H9 (cell line): ENCODE data around the gene RUNX1. TPM values are rescaled to one million over a fixed set of nuclear protein-coding genes. Genes with fewer than 3 reads are reported as not detected.

Source experiments
- DNase-seq: peaks from one replicate; pipeline ENCODE4 v3.0.0-alpha.2; 2017
- H2AFZ ChIP-seq: one replicate; pipeline ENCODE4 v1.6.1; 2013; ENCODE audit warnings: mild to moderate bottlenecking, low read length, control low read depth, moderate library complexity
- H2AK5ac ChIP-seq: 2 replicates; pipeline ENCODE4 v1.6.1; 2013; ENCODE audit warnings: low read length, control low read depth, mixed read lengths; ENCODE audit not compliant: insufficient read length
- H2BK120ac ChIP-seq: one replicate; pipeline ENCODE4 v1.6.1; 2013; ENCODE audit warnings: low read depth, mild to moderate bottlenecking, low read length, control low read depth, inconsistent platforms; ENCODE audit not compliant: poor library complexity, severe bottlenecking
- H2BK12ac ChIP-seq: 2 replicates; pipeline ENCODE4 v1.6.1; 2013; ENCODE audit warnings: low read length, control low read depth, mixed read lengths, low read depth; ENCODE audit not compliant: insufficient read length
- H2BK15ac ChIP-seq: 2 replicates; pipeline ENCODE4 v1.6.1; 2013; ENCODE audit warnings: low read depth, low read length, control low read depth
- H2BK20ac ChIP-seq: one replicate; pipeline ENCODE4 v1.6.1; 2013; ENCODE audit warnings: low read depth, mild to moderate bottlenecking, low read length, control low read depth, inconsistent platforms; ENCODE audit not compliant: poor library complexity, severe bottlenecking
- H2BK5ac ChIP-seq: 2 replicates; pipeline ENCODE4 v1.6.1; 2013; ENCODE audit warnings: low read length, control low read depth, mixed read lengths; ENCODE audit not compliant: insufficient read length
- H3K14ac ChIP-seq: 2 replicates; pipeline ENCODE4 v1.6.1; 2013; ENCODE audit warnings: low read length, control low read depth; ENCODE audit not compliant: insufficient read depth
- H3K18ac ChIP-seq: 2 replicates; pipeline ENCODE4 v1.6.1; 2013; ENCODE audit warnings: low read depth, mild to moderate bottlenecking, mixed read lengths, low read length, control low read depth; ENCODE audit not compliant: insufficient read length
- H3K23ac ChIP-seq: 2 replicates; pipeline ENCODE4 v1.6.1; 2013; ENCODE audit warnings: low read length, control low read depth, mixed read lengths, low read depth; ENCODE audit not compliant: insufficient read length
- H3K23me2 ChIP-seq: 2 replicates; pipeline ENCODE4 v1.6.1; 2013; ENCODE audit warnings: low read depth, mild to moderate bottlenecking, mixed read lengths, low read length, control low read depth; ENCODE audit not compliant: insufficient read length, poor library complexity, severe bottlenecking
- H3K27ac ChIP-seq: 2 replicates; pipeline ENCODE4 v1.5.1; 2013; ENCODE audit warnings: low read length, control low read depth, mixed read lengths, low read depth; ENCODE audit not compliant: insufficient read length
- H3K27me3 ChIP-seq: 2 replicates; pipeline ENCODE4 v1.6.1; 2013; ENCODE audit warnings: low read length, control low read depth, inconsistent platforms; ENCODE audit not compliant: insufficient read depth
- H3K4ac ChIP-seq: 2 replicates; pipeline ENCODE4 v1.6.1; 2013; ENCODE audit warnings: low read depth, mild to moderate bottlenecking, control low read depth, inconsistent platforms, low read length, moderate library complexity
- H3K4me1 ChIP-seq: 2 replicates; pipeline ENCODE4 v1.6.1; 2013; ENCODE audit warnings: low read length, control low read depth, inconsistent platforms; ENCODE audit not compliant: insufficient read depth
- H3K4me2 ChIP-seq: 2 replicates; pipeline ENCODE4 v1.6.1; 2013; ENCODE audit warnings: low read length, control low read depth, mixed read lengths; ENCODE audit not compliant: insufficient read length, insufficient read depth
- H3K56ac ChIP-seq: 2 replicates; pipeline ENCODE4 v1.6.1; 2013; ENCODE audit warnings: low read depth, mild to moderate bottlenecking, mixed read lengths, low read length, control low read depth; ENCODE audit not compliant: insufficient read length
- H3K79me1 ChIP-seq: 2 replicates; pipeline ENCODE4 v1.6.1; 2013; ENCODE audit warnings: low read depth, mild to moderate bottlenecking, moderate library complexity, low read length, control low read depth, inconsistent platforms; ENCODE audit not compliant: insufficient read depth, poor library complexity, severe bottlenecking
- H3K79me2 ChIP-seq: 2 replicates; pipeline ENCODE4 v1.6.1; 2013; ENCODE audit warnings: low read length, control low read depth, inconsistent platforms; ENCODE audit not compliant: insufficient read depth
- H3K9ac ChIP-seq: 2 replicates; pipeline ENCODE4 v1.6.1; 2013; ENCODE audit warnings: low read length, control low read depth, mixed read lengths; ENCODE audit not compliant: insufficient read length; ENCODE audit errors: extremely low read depth
- H3K9me3 ChIP-seq: one replicate; pipeline ENCODE4 v1.6.1; 2013; ENCODE audit warnings: low read depth, low read length, inconsistent platforms; ENCODE audit not compliant: control insufficient read depth
- H3T11ph ChIP-seq: one replicate; pipeline ENCODE4 v1.6.1; 2013; ENCODE audit warnings: mild to moderate bottlenecking, low read length, control low read depth, inconsistent platforms
- H4K20me1 ChIP-seq: one replicate; pipeline ENCODE4 v1.6.1; 2013; ENCODE audit not compliant: control insufficient read depth, insufficient read length, insufficient read depth
- H4K5ac ChIP-seq: 2 replicates; pipeline ENCODE4 v1.6.1; 2013; ENCODE audit warnings: low read depth, mild to moderate bottlenecking, mixed read lengths, low read length, control low read depth; ENCODE audit not compliant: insufficient read length
- H4K8ac ChIP-seq: replicated peaks from 2 replicates; pipeline ENCODE4 v1.6.1; 2013; ENCODE audit warnings: low read length, control low read depth, mixed read lengths, low read depth; ENCODE audit not compliant: insufficient read length
- H4K91ac ChIP-seq: 2 replicates; pipeline ENCODE4 v1.6.1; 2013; ENCODE audit warnings: low read depth, mild to moderate bottlenecking, moderate library complexity, mixed read lengths, low read length, control low read depth; ENCODE audit not compliant: insufficient read length
- H3K27ac Mint-ChIP-seq, 3 experiments: 2 replicates in 2 of 3; 3 replicates in 1 of 3; pipeline ENCODE4 v1.8.0; 2020 to 2021; ENCODE audit warnings: mixed read lengths in 3 of 3, mild to moderate bottlenecking in 1 of 3, moderate library complexity in 1 of 3
- H3K27me3 Mint-ChIP-seq: 2 replicates; pipeline ENCODE4 v1.8.0; 2021; ENCODE audit warnings: low read depth, mild to moderate bottlenecking, moderate library complexity, mixed read lengths
- H3K36me3 Mint-ChIP-seq, 3 experiments: 2 replicates in 2 of 3; 3 replicates in 1 of 3; pipeline ENCODE4 v1.8.0; 2020 to 2021; ENCODE audit warnings: low read depth in 3 of 3, mixed read lengths in 3 of 3; ENCODE audit not compliant: insufficient read depth in 1 of 3
- H3K4me1 Mint-ChIP-seq, 2 experiments: 2 replicates each; pipeline ENCODE4 v1.8.0; 2020; ENCODE audit warnings: mixed read lengths in 2 of 2
- H3K4me3 Mint-ChIP-seq, 2 experiments: 2 replicates in 1 of 2; 3 replicates in 1 of 2; pipeline ENCODE4 v1.8.0; 2020 to 2021; ENCODE audit warnings: mild to moderate bottlenecking in 2 of 2, mixed read lengths in 2 of 2, moderate library complexity in 1 of 2
- H3K9me3 Mint-ChIP-seq, 2 experiments: 2 replicates in 1 of 2; 3 replicates in 1 of 2; pipeline ENCODE4 v1.8.0; 2020; ENCODE audit warnings: mild to moderate bottlenecking in 2 of 2, mixed read lengths in 2 of 2, moderate library complexity in 1 of 2
- CTCF ChIP-seq: fragments of 200-600 bp; sonication (generic); conservative IDR thresholded peaks from 3 replicates; pipeline ENCODE4 v1.8.0; 2021; ENCODE audit warnings: antibody characterized with exemption, mild to moderate bottlenecking
- WGBS: extraction: QIAGEN DNeasy Blood & Tissue Kit; methylation state at CpG from one replicate; pipeline ENCODE4 v1.1.7; 2013; ENCODE audit warnings: missing lambda C conversion rate, low lambda C conversion rate, mixed read lengths; ENCODE audit not compliant: insufficient read length; ENCODE audit errors: extremely low coverage; 5-methylcytosine and 5-hydroxymethylcytosine counted together
- total RNA-seq: library from RNA; stranded (reverse); gene quantifications from 2 replicates; pipeline ENCODE4 v1.2.1, GENCODE V29; 2021

RUNX1 gene
- total RNA-seq, 1 experiment from 2014 or later = 0.72 TPM

- no peak overlapping the region for H2BK20ac ChIP-seq
- no peaks in the 10 kb centered on the region for H3K4me1 ChIP-seq
- H3K23ac ChIP-seq = no peak overlapping the region
- H3K27me3 ChIP-seq = no peaks in the 10 kb centered on the region
- no peak overlapping the region for H2BK5ac ChIP-seq
- H3K4me1 Mint-ChIP-seq = no peaks in the 10 kb centered on the region
- no peak overlapping the region for H2BK15ac ChIP-seq
- H3K4me3 Mint-ChIP-seq = no peak overlapping the region
- no peak overlapping the region for H4K5ac ChIP-seq
- DNase-seq = no peak
- H3K36me3 Mint-ChIP-seq = peaks cover 0 to 3% (median 0%) of the 10 kb centered on the region in 3 experiments; a peak in 1 of 7 replicates
- H2AK5ac ChIP-seq = no peak overlapping the region
- no peak overlapping the region for H3K4me2 ChIP-seq
- H4K8ac ChIP-seq = no peak overlapping the region
- WGBS = no CpG with 5 or more reads among the region's 5 CpGs
- no peak overlapping the region for H3K56ac ChIP-seq
- H3K27me3 Mint-ChIP-seq = peaks cover 9% of the 10 kb centered on the region; the same call in 1 of the 2 replicates
- H4K20me1 ChIP-seq = no peaks in the 10 kb centered on the region
- no peak for TF ChIP-seq CTCF
- no peak overlapping the region for H2BK120ac ChIP-seq
- H3K4ac ChIP-seq = no peak overlapping the region
- no peaks in the 10 kb centered on the region; the same call in 1 of the 2 replicates for H3K79me2 ChIP-seq
- 0 out of 5 replicates have a peak, but pooled peaks cover 0 to 2% of the 10 kb centered on the region in 2 experiments for H3K9me3 Mint-ChIP-seq
- H3K9me3 ChIP-seq = no peaks in the 10 kb centered on the region
- H2BK12ac ChIP-seq = no peak overlapping the region
- no peak overlapping the region for H3K27ac Mint-ChIP-seq
- H3K27ac ChIP-seq = no peak overlapping the region
- H3K14ac ChIP-seq = no peak overlapping the region
- no peak overlapping the region for H3K9ac ChIP-seq
- H3K23me2 ChIP-seq = no peaks in the 10 kb centered on the region
- no peak overlapping the region for H3T11ph ChIP-seq
- no peak overlapping the region for H3K18ac ChIP-seq
- H4K91ac ChIP-seq = no peak overlapping the region
- no peaks in the 10 kb centered on the region for H3K79me1 ChIP-seq
- H2AFZ ChIP-seq = no peak overlapping the region
These were observed 46.0 kb downstream of the RUNX1 start for GRCh38 chr21:35002879-35003722.
